Daoy (cell line): Measurements from ENCODE around the gene SLC9A3. TPM values are rescaled to one million over a fixed set of nuclear protein-coding genes. Genes with fewer than 3 reads are reported as not detected.

Experiments
- DNase-seq: peaks from one replicate; pipeline ENCODE4 v3.0.0-alpha.2; 2015; ENCODE audit warnings: low read depth
- total RNA-seq: library from RNA; depleted of rRNA; stranded (reverse); fragments of >200 nt; shearing (Covaris generic); gene quantifications from 2 replicates; pipeline ENCODE4 v1.2.3, GENCODE V29; 2014

SLC9A3 gene
- total RNA-seq, 1 experiment from 2014 or later: 2.2 TPM

GRCh38 chr5:430214-430925 lies 93.9 kb downstream of the SLC9A3 start:
- DNase-seq: no peak

GRCh38 chr5:429453-430188 lies 94.6 kb downstream of the SLC9A3 start:
- no peak for DNase-seq

GRCh38 chr5:428754-429452 lies 95.3 kb downstream of the SLC9A3 start:
- DNase-seq: no peak

- DNase-seq: no peak
Observed at GRCh38 chr5:428219-428618, 96.0 kb downstream of the SLC9A3 start.

- no peak for DNase-seq
Observed at GRCh38 chr5:427415-428087, 96.7 kb downstream of the SLC9A3 start.

- DNase-seq: no peak
Observed at GRCh38 chr5:426392-426976, 97.8 kb downstream of the SLC9A3 start.

- DNase-seq: no peak
Observed at GRCh38 chr5:425714-426113, 98.5 kb downstream of the SLC9A3 start.

- no peak for DNase-seq
Observed at GRCh38 chr5:424301-425110, 99.7 kb downstream of the SLC9A3 start.

- no peak for DNase-seq
Observed at GRCh38 chr5:423626-424261, 100.5 kb downstream of the SLC9A3 start.

- DNase-seq: no peak
Observed at GRCh38 chr5:423233-423565, 101.0 kb downstream of the SLC9A3 start.

GRCh38 chr5:422323-423232 lies 101.7 kb downstream of the SLC9A3 start:
- no peak for DNase-seq

GRCh38 chr5:421901-422300 lies 102.3 kb downstream of the SLC9A3 start:
- DNase-seq: no peak

GRCh38 chr5:421287-421880 lies 102.9 kb downstream of the SLC9A3 start:
- no peak for DNase-seq

GRCh38 chr5:420632-421286 lies 103.5 kb downstream of the SLC9A3 start:
- no peak for DNase-seq
